Sciatic nerve (tissue), 2 donors: ENCODE measurements around the gene DCP1A. TPM values are rescaled to one million over a fixed set of nuclear protein-coding genes. Genes with fewer than 3 reads are reported as not detected.
"Not testable (repeated sequence)": the region's sequence is repeated elsewhere in the genome, so short reads cannot be mapped to it uniquely, and the experiment has no call there.

Experiments used
- ATAC-seq: fragments of 200-7000 bp; cut with Tn5 transposase; one replicate; pipeline ENCODE4 v1.9.1; 2020; ENCODE audit warnings: mild to moderate bottlenecking, moderate library complexity
- DNase-seq: peaks from one replicate; pipeline ENCODE4 v3.0.0-alpha.2; 2020; ENCODE audit warnings: low spot score
- intact Hi-C: fragments of 100-400 bp; cut with DNase I; formaldehyde crosslinking; loops from one replicate; pipeline ENCODE4 v1.14.2; 2022
- total RNA-seq: library from RNA; stranded (reverse); fragmentation: NEBNext Ultra II Directional; extraction: Animal tissue kit (Norgen Biotek cat#: 25700); gene quantifications from one replicate; pipeline ENCODE4 v1.2.1, GENCODE V29; 2021
- donor health status: DM: no; HTN: no; CAD: no.
- donor health status: DM: no; HTN: no; CAD: no.

Gene DCP1A
- total RNA-seq: 30.8 TPM

- intact Hi-C loops: no loop called here
- ATAC-seq (peak; percentile 99), DNase-seq (peak; percentile 97)
Measured at GRCh38 chr3:53347261-53348064, at the start of gene DCP1A. Gene DCP1A (minus strand): TSS chr3:53347543. CDS start chr3:53347517, 26 bp downstream.

GRCh38 chr3:53384465-53385423 lies 37.4 kb upstream of the DCP1A start:
- intact Hi-C loops: no loop called here
- no peak for DNase-seq
- ATAC-seq: no peak

GRCh38 chr3:53382106-53382505 lies 34.8 kb upstream of the DCP1A start:
- DNase-seq: no peak
- intact Hi-C loops: no loop called here
- ATAC-seq: no peak

GRCh38 chr3:53380306-53380705 lies 33.0 kb upstream of the DCP1A start:
- no peak for DNase-seq
- intact Hi-C loops: no loop called here
- no peak for ATAC-seq

- ATAC-seq (peak; percentile 76), DNase-seq (no peak)
- intact Hi-C loops: loop anchor here (5.0 kb wide), 1 partner anchor 332 kb away; no protein-coding TSS in a partner anchor
Measured at GRCh38 chr3:53379898-53380297, 32.6 kb upstream of the DCP1A start.

GRCh38 chr3:53377794-53378193 lies 30.5 kb upstream of the DCP1A start:
- DNase-seq (no peak), ATAC-seq (no peak)
- intact Hi-C loops: loop anchor here (5.0 kb wide), 1 partner anchor 335 kb away; no protein-coding TSS in a partner anchor

GRCh38 chr3:53376679-53377078 lies 29.3 kb upstream of the DCP1A start:
- intact Hi-C loops: loop anchor here (5.0 kb wide), 1 partner anchor 336 kb away; no protein-coding TSS in a partner anchor
- no peak for DNase-seq
- no peak for ATAC-seq

GRCh38 chr3:53375019-53375418 lies 27.7 kb upstream of the DCP1A start:
- DNase-seq (peak; percentile 79), ATAC-seq (peak; percentile 81)
- intact Hi-C loops: loop anchor here (5.0 kb wide), 1 partner anchor 337 kb away; no protein-coding TSS in a partner anchor

GRCh38 chr3:53370719-53371118 lies 23.4 kb upstream of the DCP1A start:
- intact Hi-C loops, DNase-seq, ATAC-seq: not testable (repeated sequence)

- DNase-seq (no peak), ATAC-seq (no peak)
- intact Hi-C loops: no loop called here
Measured at GRCh38 chr3:53361852-53362251, 14.5 kb upstream of the DCP1A start.

- intact Hi-C loops: no loop called here
- ATAC-seq (no peak), DNase-seq (no peak)
Measured at GRCh38 chr3:53357458-53357857, 10.1 kb upstream of the DCP1A start.

- ATAC-seq (no peak), DNase-seq (no peak)
- intact Hi-C loops: no loop called here
Measured at GRCh38 chr3:53354945-53355498, 7.7 kb upstream of the DCP1A start.

GRCh38 chr3:53353202-53353601 lies 5.9 kb upstream of the DCP1A start:
- intact Hi-C loops: no loop called here
- ATAC-seq: no peak
- DNase-seq: no peak

- no peak for DNase-seq
- intact Hi-C loops: no loop called here
- ATAC-seq: no peak
Measured at GRCh38 chr3:53350652-53351051, 3.3 kb upstream of the DCP1A start.

- intact Hi-C loops, DNase-seq: not testable (repeated sequence)
Measured at GRCh38 chr3:53348118-53348517, 775 bp upstream of the DCP1A start.

GRCh38 chr3:53346922-53347260 lies 452 bp downstream of the DCP1A start:
- ATAC-seq (no peak), DNase-seq (no peak)
- intact Hi-C loops: no loop called here

More at GRCh38 chr3:53348118-53348517, 775 bp upstream of the DCP1A start:
- ATAC-seq: not testable (repeated sequence)

GRCh38 chr3:53346514-53346913 lies 829 bp downstream of the DCP1A start:
- intact Hi-C loops: no loop called here
- ATAC-seq: no peak
- no peak for DNase-seq

- no peak for ATAC-seq
- DNase-seq: no peak
- intact Hi-C loops: no loop called here
Measured at GRCh38 chr3:53342353-53342752, 5.0 kb downstream of the DCP1A start.

GRCh38 chr3:53337167-53337940 lies 10.0 kb downstream of the DCP1A start:
- DNase-seq (no peak), ATAC-seq (no peak)
- intact Hi-C loops: no loop called here
